WTC11 (cell line): Measurements from ENCODE around the gene CMTM4. TPM values are rescaled to one million over a fixed set of nuclear protein-coding genes. Genes with fewer than 3 reads are reported as not detected.

Experiments used
- ATAC-seq: fragments of 200-7000 bp; cut with Tn5 transposase; 2 replicates; pipeline ENCODE4 v1.10.0; 2021; ENCODE audit warnings: mild to moderate bottlenecking, moderate library complexity
- CTCF ChIA-PET: fragments of 300-600 bp; sonication (Branson Sonifier 250); formaldehyde crosslinking; loops from one replicate; lab custom pipeline; 2021; ENCODE audit warnings: antibody characterized with exemption; lab: Charles Lee
- POLR2A ChIA-PET: fragments of 350-600 bp; sonication (Branson Sonifier 250); formaldehyde crosslinking; loops from one replicate; lab custom pipeline; 2021; ENCODE audit warnings: antibody characterized with exemption; lab: Charles Lee
- DNase-seq: peaks from one replicate; pipeline ENCODE4 v3.0.0; 2021; ENCODE audit warnings: low spot score
- H3K27ac Mint-ChIP-seq: 2 replicates; pipeline ENCODE4 v1.8.0; 2021; ENCODE audit warnings: mixed read lengths
- H3K27me3 Mint-ChIP-seq: 2 replicates; pipeline ENCODE4 v1.8.0; 2021; ENCODE audit warnings: low read depth, mild to moderate bottlenecking, moderate library complexity, mixed read lengths
- H3K36me3 Mint-ChIP-seq: 2 replicates; pipeline ENCODE4 v1.8.0; 2021; ENCODE audit warnings: mixed read lengths
- H3K4me1 Mint-ChIP-seq: 2 replicates; pipeline ENCODE4 v1.8.0; 2022; ENCODE audit warnings: mixed read lengths
- H3K4me3 Mint-ChIP-seq: 2 replicates; pipeline ENCODE4 v1.8.0; 2021; ENCODE audit warnings: mild to moderate bottlenecking, moderate library complexity, mixed read lengths
- H3K9me3 Mint-ChIP-seq: 2 replicates; pipeline ENCODE4 v1.8.0; 2021; ENCODE audit warnings: mixed read lengths
- E2F5 ChIP-seq: sonication (generic); formaldehyde crosslinking; IDR thresholded peaks from 2 replicates; pipeline ENCODE4 v1.8.1; 2022; ENCODE audit warnings: mild to moderate bottlenecking, moderate library complexity, missing genetic modification reagents
- EMX1 ChIP-seq: fragments of 250-450 bp; sonication (Bioruptor Pico); IDR thresholded peaks from 2 replicates; pipeline ENCODE4 v1.8.0; 2021; ENCODE audit warnings: mild to moderate bottlenecking
- ETV6 ChIP-seq: sonication (generic); formaldehyde crosslinking; IDR thresholded peaks from 2 replicates; pipeline ENCODE4 v1.8.1; 2022; ENCODE audit warnings: mild to moderate bottlenecking, missing genetic modification reagents
- FOXK1 ChIP-seq: sonication (generic); formaldehyde crosslinking; IDR thresholded peaks from 2 replicates; pipeline ENCODE4 v1.8.0; 2022; ENCODE audit warnings: mild to moderate bottlenecking, moderate library complexity, missing genetic modification reagents
- FOXP1 ChIP-seq: sonication (generic); formaldehyde crosslinking; IDR thresholded peaks from 2 replicates; pipeline ENCODE4 v1.8.0; 2022; ENCODE audit warnings: missing genetic modification reagents, mild to moderate bottlenecking, moderate library complexity, borderline replicate concordance
- IRF2 ChIP-seq: sonication (generic); formaldehyde crosslinking; IDR thresholded peaks from 2 replicates; pipeline ENCODE4 v1.8.0; 2022; ENCODE audit warnings: low read depth, missing genetic modification reagents, borderline replicate concordance
- KAT7 ChIP-seq: sonication (generic); formaldehyde crosslinking; IDR thresholded peaks from 2 replicates; pipeline ENCODE4 v1.8.1; 2023; ENCODE audit warnings: missing genetic modification reagents, mild to moderate bottlenecking, borderline replicate concordance
- NFE2L1 ChIP-seq: sonication (generic); formaldehyde crosslinking; IDR thresholded peaks from 2 replicates; pipeline ENCODE4 v1.8.1; 2023; ENCODE audit warnings: missing genetic modification reagents
- RORB ChIP-seq: fragments of 250-450 bp; sonication (Bioruptor Pico); IDR thresholded peaks from 2 replicates; pipeline ENCODE4 v1.9.0; 2021; ENCODE audit warnings: mild to moderate bottlenecking
- SMAD3 ChIP-seq: sonication (generic); formaldehyde crosslinking; IDR thresholded peaks from 2 replicates; pipeline ENCODE4 v1.8.0; 2022; ENCODE audit warnings: missing genetic modification reagents, mild to moderate bottlenecking, borderline replicate concordance
- SMAD4 ChIP-seq: sonication (generic); formaldehyde crosslinking; IDR thresholded peaks from 2 replicates; pipeline ENCODE4 v1.8.0; 2022; ENCODE audit warnings: mild to moderate bottlenecking, missing genetic modification reagents
- ZNF232 ChIP-seq: sonication (generic); formaldehyde crosslinking; IDR thresholded peaks from 2 replicates; pipeline ENCODE4 v1.8.0; 2022; ENCODE audit warnings: mild to moderate bottlenecking, missing genetic modification reagents
- ZNF263 ChIP-seq: sonication (generic); formaldehyde crosslinking; IDR thresholded peaks from 2 replicates; pipeline ENCODE4 v1.8.1; 2022; ENCODE audit warnings: low read depth, mild to moderate bottlenecking, moderate library complexity, missing genetic modification reagents
- ZNF396 ChIP-seq: fragments of 250-450 bp; sonication (Bioruptor Pico); IDR thresholded peaks from 2 replicates; pipeline ENCODE4 v1.8.0; 2021; ENCODE audit warnings: mild to moderate bottlenecking, moderate library complexity, borderline replicate concordance
- ZNF532 ChIP-seq: fragments of 250-450 bp; sonication (Bioruptor Pico); IDR thresholded peaks from 2 replicates; pipeline ENCODE4 v1.9.0; 2021; ENCODE audit warnings: mild to moderate bottlenecking, borderline replicate concordance
- total RNA-seq: library from RNA; stranded (reverse); gene quantifications from 3 replicates; pipeline ENCODE4 v1.2.3, GENCODE V29; 2021
- TF ChIP-seq, protein P1 (sequence below): sonication (generic); formaldehyde crosslinking; IDR thresholded peaks from 2 replicates; pipeline ENCODE4 v1.8.0; 2022; ENCODE audit warnings: mild to moderate bottlenecking, missing genetic modification reagents
- TF ChIP-seq, protein P2 (sequence below): sonication (generic); formaldehyde crosslinking; IDR thresholded peaks from 2 replicates; pipeline ENCODE4 v1.8.0; 2023; ENCODE audit warnings: missing genetic modification reagents, mild to moderate bottlenecking, borderline replicate concordance
- TF ChIP-seq, protein P3 (sequence below): sonication (generic); formaldehyde crosslinking; IDR thresholded peaks from 2 replicates; pipeline ENCODE4 v1.8.1; 2022; ENCODE audit warnings: missing genetic modification reagents, borderline replicate concordance

The CMTM4 gene
- total RNA-seq, 1 experiment from 2014 or later, result 56.2 TPM

DNA sequence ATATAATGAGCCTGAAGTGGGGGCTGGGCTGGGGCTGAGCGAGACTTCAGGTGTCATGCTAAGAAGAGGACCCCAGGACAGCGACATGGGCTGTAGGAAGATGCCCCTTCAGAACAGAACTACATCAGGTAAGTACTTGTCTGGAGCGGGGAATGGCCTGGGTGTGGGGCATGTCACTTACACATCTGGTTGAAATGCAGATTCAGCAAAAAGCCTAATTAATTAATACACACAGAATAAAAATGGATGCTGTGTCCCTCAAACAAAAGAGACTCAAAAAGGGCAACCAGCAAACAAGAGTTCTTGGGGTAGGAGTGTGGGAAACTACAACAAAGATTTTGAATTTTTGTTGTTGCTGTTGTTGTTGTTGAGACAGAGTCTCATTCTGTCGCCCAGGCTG lies 105.5 kb downstream of the CMTM4 start:
- H3K27me3 Mint-ChIP-seq, result no peaks in the 10 kb centered on the region
- no peak overlapping the region for H3K27ac Mint-ChIP-seq
- DNase-seq (no peak), ATAC-seq (no peak)
- H3K36me3 Mint-ChIP-seq, result no peaks in the 10 kb centered on the region
- POLR2A ChIA-PET, result no interaction called here
- no peak for TF ChIP-seq NFE2L1 (CRISPR knock-in tag)
- H3K4me1 Mint-ChIP-seq, result peaks cover 12% of the 10 kb centered on the region
- no peaks in the 10 kb centered on the region for H3K9me3 Mint-ChIP-seq
- no peak overlapping the region for H3K4me3 Mint-ChIP-seq
- CTCF ChIA-PET, result interaction anchor here (1.1 kb wide), 1 partner anchor 185 kb away, joined by 3 read pairs; no protein-coding TSS in a partner anchor

DNA sequence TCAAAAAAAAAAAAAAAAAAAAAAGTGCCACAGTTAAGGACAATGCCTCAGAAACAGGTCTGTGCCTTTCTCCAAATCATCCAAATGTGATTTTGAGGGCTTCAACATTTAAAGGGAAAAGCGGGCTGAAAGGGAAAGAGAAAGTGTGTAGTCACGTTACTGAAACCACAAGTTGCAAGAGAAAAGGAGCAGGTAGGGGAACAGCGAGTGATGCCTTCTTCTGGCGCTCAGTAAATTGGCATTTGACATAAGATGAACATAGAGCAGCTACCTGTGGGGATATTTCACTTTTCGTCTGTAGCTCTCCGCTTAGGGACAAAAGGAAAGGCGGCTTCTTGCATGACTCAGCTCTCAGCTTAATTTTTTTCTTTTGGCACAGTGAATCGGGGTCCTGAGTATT lies 106.2 kb downstream of the CMTM4 start:
- H3K36me3 Mint-ChIP-seq, result no peaks in the 10 kb centered on the region
- peaks cover 17% of the 10 kb centered on the region for H3K4me1 Mint-ChIP-seq
- ChIA-PET POLR2A (interaction anchor here (1.3 kb wide), 1 partner anchor 11 kb away, joined by 3 read pairs; the partner anchor contains the start of gene CMTM2), CTCF (interaction anchor here (0.6 to 2.2 kb wide), 12 partner anchors 14 to 268 kb away, joined by 3 to 20 read pairs (median 8); partner anchors contain the start of genes CKLF, CMTM3 and NAE1)
- no peak for DNase-seq
- no peak for ATAC-seq
- no peak overlapping the region for H3K27ac Mint-ChIP-seq
- TF ChIP-seq ZNF263 (CRISPR knock-in tag) (no peak), SMAD4 (CRISPR knock-in tag) (no peak), SMAD3 (CRISPR knock-in tag) (no peak), FOXK1 (CRISPR knock-in tag) (no peak), ZNF396 (CRISPR knock-in tag) (no peak), KAT7 (CRISPR knock-in tag) (no peak), EMX1 (no peak), NFE2L1 (CRISPR knock-in tag) (no peak), ZNF532 (CRISPR knock-in tag) (no peak), IRF2 (no peak), ETV6 (CRISPR knock-in tag) (no peak), E2F5 (CRISPR knock-in tag) (no peak), RORB (CRISPR knock-in tag) (no peak), FOXP1 (CRISPR knock-in tag) (no peak), ZNF232 (no peak)
- TF ChIP-seq, protein P1, sequence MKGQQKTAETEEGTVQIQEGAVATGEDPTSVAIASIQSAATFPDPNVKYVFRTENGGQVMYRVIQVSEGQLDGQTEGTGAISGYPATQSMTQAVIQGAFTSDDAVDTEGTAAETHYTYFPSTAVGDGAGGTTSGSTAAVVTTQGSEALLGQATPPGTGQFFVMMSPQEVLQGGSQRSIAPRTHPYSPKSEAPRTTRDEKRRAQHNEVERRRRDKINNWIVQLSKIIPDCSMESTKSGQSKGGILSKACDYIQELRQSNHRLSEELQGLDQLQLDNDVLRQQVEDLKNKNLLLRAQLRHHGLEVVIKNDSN (CRISPR knock-in tag), result no peak
- TF ChIP-seq, protein P2, sequence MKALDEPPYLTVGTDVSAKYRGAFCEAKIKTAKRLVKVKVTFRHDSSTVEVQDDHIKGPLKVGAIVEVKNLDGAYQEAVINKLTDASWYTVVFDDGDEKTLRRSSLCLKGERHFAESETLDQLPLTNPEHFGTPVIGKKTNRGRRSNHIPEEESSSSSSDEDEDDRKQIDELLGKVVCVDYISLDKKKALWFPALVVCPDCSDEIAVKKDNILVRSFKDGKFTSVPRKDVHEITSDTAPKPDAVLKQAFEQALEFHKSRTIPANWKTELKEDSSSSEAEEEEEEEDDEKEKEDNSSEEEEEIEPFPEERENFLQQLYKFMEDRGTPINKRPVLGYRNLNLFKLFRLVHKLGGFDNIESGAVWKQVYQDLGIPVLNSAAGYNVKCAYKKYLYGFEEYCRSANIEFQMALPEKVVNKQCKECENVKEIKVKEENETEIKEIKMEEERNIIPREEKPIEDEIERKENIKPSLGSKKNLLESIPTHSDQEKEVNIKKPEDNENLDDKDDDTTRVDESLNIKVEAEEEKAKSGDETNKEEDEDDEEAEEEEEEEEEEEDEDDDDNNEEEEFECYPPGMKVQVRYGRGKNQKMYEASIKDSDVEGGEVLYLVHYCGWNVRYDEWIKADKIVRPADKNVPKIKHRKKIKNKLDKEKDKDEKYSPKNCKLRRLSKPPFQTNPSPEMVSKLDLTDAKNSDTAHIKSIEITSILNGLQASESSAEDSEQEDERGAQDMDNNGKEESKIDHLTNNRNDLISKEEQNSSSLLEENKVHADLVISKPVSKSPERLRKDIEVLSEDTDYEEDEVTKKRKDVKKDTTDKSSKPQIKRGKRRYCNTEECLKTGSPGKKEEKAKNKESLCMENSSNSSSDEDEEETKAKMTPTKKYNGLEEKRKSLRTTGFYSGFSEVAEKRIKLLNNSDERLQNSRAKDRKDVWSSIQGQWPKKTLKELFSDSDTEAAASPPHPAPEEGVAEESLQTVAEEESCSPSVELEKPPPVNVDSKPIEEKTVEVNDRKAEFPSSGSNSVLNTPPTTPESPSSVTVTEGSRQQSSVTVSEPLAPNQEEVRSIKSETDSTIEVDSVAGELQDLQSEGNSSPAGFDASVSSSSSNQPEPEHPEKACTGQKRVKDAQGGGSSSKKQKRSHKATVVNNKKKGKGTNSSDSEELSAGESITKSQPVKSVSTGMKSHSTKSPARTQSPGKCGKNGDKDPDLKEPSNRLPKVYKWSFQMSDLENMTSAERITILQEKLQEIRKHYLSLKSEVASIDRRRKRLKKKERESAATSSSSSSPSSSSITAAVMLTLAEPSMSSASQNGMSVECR (CRISPR knock-in tag), result no peak
- TF ChIP-seq, protein P3, sequence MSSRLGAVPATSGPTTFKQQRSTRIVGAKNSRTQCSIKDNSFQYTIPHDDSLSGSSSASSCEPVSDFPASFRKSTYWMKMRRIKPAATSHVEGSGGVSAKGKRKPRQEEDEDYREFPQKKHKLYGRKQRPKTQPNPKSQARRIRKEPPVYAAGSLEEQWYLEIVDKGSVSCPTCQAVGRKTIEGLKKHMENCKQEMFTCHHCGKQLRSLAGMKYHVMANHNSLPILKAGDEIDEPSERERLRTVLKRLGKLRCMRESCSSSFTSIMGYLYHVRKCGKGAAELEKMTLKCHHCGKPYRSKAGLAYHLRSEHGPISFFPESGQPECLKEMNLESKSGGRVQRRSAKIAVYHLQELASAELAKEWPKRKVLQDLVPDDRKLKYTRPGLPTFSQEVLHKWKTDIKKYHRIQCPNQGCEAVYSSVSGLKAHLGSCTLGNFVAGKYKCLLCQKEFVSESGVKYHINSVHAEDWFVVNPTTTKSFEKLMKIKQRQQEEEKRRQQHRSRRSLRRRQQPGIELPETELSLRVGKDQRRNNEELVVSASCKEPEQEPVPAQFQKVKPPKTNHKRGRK (CRISPR knock-in tag), result no peak
- no peak overlapping the region for H3K4me3 Mint-ChIP-seq
- H3K9me3 Mint-ChIP-seq, result no peaks in the 10 kb centered on the region
- no peaks in the 10 kb centered on the region for H3K27me3 Mint-ChIP-seq
